GM21390 (cell line): ENCODE measurements around the gene PLCXD1.
"Not testable (repeated sequence)": the region's sequence is repeated elsewhere in the genome, so short reads cannot be mapped to it uniquely, and the experiment has no call there.

ENCODE experiments used
- ATAC-seq: cut with Tn5 transposase; IDR thresholded peaks from one replicate; pipeline ENCODE4 v1.9.1; 2021; ENCODE audit not compliant: unreplicated experiment

The PLCXD1 gene

DNA sequence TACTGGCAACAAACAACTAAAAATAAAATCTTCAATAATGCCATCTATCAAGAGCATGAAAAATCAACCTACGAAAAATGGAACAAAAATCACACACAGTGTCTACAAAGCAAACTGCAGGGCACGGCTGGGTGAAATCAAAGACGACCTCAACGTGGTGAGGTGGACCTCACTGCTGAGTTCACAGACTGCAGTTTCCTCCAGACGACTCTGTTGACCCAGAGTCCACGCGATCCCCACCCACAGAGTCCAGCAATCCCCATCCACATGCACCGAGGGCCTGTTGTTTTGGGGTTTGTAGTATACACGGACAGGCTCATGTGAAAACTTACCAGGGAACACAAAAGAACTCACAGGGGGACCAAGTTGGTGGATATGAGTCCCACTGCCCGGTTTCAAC is 68.5 kb downstream of the PLCXD1 start:
- no peak for ATAC-seq

- no peak for ATAC-seq
These were observed 69.0 kb downstream of the PLCXD1 start for GRCh38 chrX:350148-350533.

DNA sequence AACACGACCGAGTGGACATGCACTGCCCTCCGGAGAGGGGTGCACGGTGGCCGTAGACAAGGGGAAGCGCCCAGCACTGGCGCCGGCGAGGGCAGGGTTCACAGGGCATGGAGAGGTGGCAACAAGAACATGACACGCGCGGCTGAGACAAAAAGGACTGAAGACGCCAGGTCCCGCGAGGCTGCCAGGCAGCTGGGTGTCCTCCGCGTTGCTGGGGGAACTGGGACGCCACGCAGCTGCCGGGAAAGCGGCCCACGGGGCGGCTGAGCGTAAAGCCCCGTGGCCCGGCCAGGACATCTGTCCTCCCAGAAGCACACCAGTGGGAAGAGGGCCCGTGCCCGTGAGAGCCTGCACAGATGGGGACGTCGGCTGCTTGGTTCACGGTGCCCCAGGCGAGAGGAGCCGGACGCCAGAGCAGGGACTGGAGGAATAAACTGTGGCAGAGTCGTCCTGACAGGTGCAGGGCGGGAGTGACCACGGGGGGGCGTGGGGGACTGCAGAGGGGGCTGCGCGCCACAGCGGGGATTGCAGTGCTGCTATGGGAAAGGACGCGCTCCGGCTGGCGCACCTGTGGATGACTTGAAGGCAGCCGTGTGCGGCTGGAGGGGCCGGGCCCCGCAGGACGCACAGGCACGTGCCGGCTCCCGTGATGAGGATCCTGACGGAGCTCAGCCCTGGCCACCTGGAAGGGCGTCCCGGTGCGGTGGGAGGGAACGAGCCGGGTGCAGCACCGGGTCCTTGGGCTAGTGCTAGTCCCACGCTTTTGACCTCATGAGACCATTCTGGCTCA is 69.5 kb downstream of the PLCXD1 start:
- no peak for ATAC-seq

DNA sequence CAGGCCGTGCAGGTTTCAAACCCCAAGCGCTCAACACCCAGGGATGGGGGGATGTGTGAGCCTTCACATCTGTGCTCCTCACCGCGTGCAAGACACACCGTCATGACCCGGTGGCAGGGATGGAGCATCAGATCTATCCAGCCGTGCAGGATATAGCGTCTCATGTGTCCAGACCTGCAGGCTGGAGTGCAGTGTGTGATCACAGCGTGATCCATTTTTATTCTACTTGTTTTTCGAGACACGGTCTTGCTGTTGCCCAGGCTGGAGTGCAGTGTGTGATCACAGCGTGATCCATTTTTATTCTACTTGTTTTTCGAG is 70.1 kb downstream of the PLCXD1 start:
- ATAC-seq = not testable (repeated sequence)

DNA sequence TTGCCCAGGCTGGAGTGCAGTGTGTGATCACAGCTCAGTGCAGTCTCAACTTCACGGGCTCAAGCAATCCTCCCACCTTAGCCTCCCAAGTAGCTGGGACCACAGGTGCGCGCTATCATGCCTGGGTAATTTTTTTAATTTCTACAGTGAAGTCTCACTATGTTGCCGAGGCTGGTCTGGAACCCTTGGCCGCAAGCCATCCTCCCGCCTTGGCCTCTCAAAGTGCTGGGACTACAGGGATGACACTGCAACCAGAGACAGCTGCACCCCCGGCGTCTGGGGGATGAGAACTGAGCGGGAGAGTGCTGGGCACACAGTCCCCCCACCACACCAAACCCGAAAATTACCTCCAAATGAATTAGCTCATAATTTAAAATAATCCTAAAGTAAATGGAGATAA is 70.6 kb downstream of the PLCXD1 start:
- no peak for ATAC-seq

- no peak for ATAC-seq
These were observed 71.0 kb downstream of the PLCXD1 start for GRCh38 chrX:352181-352580.

DNA sequence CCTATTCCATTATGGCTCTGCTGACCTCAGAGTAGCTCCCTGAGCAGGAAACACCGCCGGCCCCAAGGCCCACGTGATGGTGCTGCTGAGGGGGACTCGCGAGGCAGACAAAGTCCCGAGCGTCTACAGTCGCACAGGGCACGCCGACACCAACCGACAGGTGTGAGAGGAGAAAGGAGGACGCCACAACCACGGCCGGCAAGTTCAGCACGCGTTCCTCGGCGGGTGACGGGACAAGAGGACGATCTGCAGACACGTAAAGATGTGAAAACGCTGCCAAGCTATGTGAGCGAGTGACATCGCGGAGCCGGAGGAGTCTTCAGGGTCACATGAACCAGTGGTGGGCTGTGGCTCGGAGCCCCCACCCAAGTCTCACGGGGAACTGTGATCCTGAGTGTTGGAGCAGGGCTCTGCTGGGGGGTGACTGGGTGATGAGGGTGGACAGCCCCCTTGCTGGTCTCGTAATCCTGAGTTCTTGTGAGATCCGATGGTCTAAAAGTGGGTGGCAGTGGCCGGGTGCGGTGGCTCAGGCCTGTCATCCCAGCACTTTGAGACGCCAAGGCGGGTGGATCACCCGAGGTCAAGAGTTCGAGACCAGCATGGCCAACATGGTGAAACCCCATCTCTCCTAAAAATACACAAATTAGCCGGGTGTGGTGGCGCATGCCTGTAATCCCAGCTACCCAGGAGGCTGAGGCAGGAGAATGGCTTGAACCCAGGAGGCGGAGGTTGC is 71.6 kb downstream of the PLCXD1 start:
- ATAC-seq = no peak
